HG02571 (cell line): ENCODE measurements around the gene LPP.

ENCODE experiments used
- ATAC-seq: cut with Tn5 transposase; IDR thresholded peaks from one replicate; pipeline ENCODE4 v1.9.1; 2021; ENCODE audit warnings: mild to moderate bottlenecking, moderate library complexity; ENCODE audit not compliant: unreplicated experiment

The LPP gene

GRCh38 chr3:188925376-188925775, 771.4 kb downstream of the LPP start:
- ATAC-seq = no peak

GRCh38 chr3:188926111-188926510, 772.2 kb downstream of the LPP start:
- ATAC-seq = no peak

- ATAC-seq = no peak
These were observed 773.0 kb downstream of the LPP start for GRCh38 chr3:188926741-188927511.

- no peak for ATAC-seq
These were observed 774.0 kb downstream of the LPP start for GRCh38 chr3:188927971-188928370.

GRCh38 chr3:188929137-188929536, 775.2 kb downstream of the LPP start:
- ATAC-seq = no peak

GRCh38 chr3:188931036-188931435, 777.1 kb downstream of the LPP start:
- no peak for ATAC-seq

GRCh38 chr3:188931531-188931930, 777.6 kb downstream of the LPP start:
- ATAC-seq = no peak

GRCh38 chr3:188934989-188935388, 781.0 kb downstream of the LPP start:
- ATAC-seq = no peak

GRCh38 chr3:188936597-188937107, 782.7 kb downstream of the LPP start:
- ATAC-seq = no peak

- no peak for ATAC-seq
These were observed 783.4 kb downstream of the LPP start for GRCh38 chr3:188937389-188937788.

GRCh38 chr3:188938999-188939398, 785.0 kb downstream of the LPP start:
- ATAC-seq = no peak

GRCh38 chr3:188939814-188940572, 786.0 kb downstream of the LPP start:
- ATAC-seq = no peak
